ENCODE data around the gene PLSCR3.
A peak's percentile ranks its signal among the peaks of the same experiment; 100 is the strongest.

PLSCR3 gene

GRCh38 chr17:7394452-7395191 is at the start of gene PLSCR3:
TSS of gene PLSCR3 (minus strand) at chr17:7394525. CDS start at chr17:7394110, 415 bp downstream.
- DNase-seq: peak; percentile 56 to 71

DNA sequence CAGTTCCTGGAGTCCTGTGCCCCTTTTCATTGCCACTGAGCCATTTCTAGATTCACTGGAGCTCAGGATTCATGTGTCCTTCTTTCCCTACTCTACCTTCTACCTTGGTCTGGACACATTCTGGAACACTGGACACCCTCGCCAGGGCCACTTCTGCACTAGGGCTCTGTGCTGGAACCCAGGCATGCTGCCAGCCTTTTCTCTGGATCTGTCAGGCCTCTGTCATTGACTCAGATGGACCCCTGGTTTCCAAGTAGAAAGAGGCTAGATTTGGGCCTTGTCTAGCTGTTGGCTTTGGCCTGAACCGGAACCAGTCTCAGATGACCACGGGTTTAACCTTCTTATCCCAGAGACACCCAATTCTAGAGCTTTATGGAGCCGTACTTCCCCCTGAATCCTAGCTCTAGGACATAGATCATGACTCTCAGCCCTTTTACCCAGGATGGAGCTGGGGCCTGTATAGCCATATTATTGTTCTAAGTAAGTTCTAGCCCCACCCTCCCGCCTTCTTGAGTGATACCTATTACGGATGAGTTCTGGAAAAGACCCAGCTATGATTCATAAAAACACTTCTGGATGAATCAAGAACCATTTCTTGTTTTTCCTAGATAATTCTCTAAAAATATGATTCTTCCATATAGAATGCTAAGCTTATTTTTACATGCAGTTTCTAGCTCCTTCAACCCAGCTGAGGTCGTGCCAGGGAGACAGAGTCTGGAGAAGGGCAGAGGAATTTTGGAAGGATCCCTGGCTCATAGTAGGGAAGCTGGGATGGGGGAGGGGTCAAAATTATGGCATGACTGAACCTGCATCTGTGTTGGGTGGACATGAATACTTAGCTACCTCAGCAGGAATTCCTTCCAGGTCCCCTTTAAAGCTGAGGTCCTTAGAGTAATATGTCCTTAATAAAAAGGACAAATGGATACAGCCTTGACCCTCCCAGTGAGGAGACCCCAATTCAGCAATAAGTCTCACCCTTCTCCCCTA is 49.5 kb upstream of the PLSCR3 start:
- no peak for DNase-seq

DNA sequence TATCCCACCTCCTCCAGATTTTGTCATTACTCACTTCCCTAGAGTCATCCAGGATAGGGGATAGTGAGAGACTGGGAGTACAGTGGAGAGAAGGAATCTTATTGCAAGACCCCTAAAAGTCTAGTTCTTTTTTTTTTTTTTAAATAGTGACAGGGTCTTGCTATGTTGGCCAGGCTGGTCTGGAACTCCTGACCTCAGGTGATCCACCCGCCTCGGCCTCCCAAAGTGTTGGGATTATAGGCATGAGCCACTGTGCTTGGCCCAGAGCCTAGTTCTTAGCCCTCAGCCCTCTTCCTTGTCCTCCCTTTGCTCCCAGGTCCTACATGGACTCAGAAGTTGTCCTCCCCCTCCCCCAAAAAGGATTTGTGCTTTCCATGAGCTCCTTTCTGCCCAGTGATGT is 47.8 kb upstream of the PLSCR3 start:
- no peak for DNase-seq

DNA sequence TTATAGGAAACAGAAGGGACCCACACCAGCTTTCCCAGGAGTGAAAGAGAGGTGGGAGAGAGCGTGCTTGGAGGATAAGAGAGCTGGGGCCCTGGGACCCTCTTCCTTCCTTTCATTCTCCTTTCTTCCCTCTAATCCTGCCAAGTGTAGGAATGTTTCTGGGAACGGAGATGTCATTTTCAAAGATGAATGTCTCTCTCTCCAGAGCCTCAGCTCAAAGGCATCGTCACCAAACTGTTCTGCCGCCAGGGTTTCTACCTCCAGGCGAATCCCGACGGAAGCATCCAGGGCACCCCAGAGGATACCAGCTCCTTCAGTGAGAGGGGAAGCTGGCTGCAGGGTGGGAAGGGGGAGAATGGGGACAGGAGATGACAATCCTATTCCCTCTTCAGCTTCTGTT is 46.9 kb upstream of the PLSCR3 start:
- DNase-seq: no peak

GRCh38 chr17:7440834-7441195 is 46.5 kb upstream of the PLSCR3 start:
- DNase-seq: no peak

DNA sequence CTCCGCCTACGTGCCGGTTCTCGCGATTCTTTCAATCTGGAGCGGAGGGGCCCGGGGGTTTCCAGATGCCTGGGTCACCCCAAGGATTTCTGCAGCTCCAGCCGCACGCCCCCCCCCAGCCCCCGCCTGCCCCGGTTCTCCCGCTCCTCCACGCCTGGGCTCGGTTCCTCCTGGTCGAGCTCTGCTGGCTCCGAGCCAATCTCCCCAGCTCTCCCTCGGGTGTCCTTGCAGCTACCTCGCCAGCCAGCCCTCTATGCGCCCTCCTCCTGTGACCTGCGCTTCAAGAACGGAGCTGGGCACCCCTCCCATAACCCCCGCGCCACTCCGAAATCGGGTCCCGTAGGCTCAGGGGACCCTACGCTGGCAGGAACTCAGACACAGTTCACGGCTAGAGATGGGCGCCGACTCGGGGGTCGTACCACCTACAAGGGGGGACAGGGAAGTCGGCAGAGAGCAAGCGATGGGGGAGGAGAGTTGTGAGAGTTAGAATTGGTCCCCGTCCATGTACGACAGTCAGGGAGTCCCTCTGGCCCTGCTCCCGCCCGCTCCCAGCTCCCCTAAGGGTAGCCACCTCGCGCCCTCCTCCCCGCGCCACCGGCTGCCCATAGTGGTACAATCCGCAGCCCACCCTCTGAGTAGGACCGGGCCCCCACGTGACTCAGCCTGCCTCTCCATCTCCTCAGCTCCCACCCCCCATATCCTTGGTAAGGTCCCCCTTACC is 45.9 kb upstream of the PLSCR3 start:
- peak in 1 of 2 experiments; percentile 11 for DNase-seq

DNA sequence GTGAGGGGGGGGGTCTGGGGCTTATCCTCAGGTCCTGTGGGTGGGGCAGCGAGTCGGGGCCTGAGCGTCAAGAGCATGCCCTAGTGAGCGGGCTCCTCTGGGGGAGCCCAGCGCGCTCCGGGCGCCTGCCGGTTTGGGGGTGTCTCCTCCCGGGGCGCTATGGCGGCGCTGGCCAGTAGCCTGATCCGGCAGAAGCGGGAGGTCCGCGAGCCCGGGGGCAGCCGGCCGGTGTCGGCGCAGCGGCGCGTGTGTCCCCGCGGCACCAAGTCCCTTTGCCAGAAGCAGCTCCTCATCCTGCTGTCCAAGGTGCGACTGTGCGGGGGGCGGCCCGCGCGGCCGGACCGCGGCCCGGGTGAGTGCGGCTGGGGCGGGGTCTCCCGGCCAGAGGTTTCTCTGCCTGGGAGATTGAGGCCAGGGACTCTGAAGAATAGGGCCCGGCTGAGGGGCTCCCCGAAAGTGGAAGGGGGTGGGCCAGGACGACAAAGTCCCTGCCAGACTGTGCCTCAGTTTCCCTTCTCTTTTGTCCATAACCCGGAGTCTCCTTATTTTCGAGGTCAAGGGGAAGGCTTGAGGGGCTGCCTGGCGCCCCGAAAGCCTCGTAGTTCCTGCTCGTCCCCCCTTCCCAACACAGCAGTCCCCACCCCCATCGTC is 45.3 kb upstream of the PLSCR3 start, which contains the start of gene FGF11:
TSS of gene FGF11 (plus strand) at position 51 of the 651 bp plus-strand sequence. CDS start at position 160, 109 bp downstream.
- DNase-seq: no peak

- no peak for DNase-seq
These were observed 44.5 kb upstream of the PLSCR3 start for GRCh38 chr17:7438656-7439460.

DNA sequence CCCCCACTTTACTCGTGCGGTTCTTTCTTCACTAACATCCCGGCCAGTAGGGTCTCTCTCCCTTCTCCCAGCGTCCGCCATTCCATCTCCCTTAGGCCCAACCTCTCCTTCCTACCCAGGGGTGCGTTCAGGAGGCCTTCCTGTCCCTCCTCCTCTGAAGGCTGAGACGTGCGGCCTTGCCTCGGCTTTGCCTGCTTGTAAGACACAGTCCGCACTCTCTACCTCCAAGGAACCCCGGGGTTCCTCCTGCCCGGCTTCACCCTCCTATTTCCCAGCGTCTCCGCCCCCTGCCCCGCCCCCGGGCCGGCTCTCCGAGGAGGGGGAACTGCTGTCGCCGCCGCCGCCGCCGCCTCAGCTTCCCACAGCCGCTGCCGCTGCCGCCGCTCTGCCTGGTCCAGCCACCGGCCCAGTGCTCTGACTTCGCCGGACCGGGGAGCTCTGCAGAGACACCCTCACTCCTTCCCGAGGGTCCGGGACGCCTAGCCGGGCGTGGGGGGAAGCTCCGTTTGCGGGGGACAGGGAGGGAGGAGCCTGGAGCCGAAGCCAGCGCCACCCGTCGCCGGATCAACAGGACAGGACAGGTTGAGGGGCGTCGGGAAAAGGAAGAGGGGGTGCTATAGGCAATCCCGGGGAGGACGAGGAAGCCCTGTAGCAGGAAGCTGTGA is 43.8 kb upstream of the PLSCR3 start:
- no peak for DNase-seq

DNA sequence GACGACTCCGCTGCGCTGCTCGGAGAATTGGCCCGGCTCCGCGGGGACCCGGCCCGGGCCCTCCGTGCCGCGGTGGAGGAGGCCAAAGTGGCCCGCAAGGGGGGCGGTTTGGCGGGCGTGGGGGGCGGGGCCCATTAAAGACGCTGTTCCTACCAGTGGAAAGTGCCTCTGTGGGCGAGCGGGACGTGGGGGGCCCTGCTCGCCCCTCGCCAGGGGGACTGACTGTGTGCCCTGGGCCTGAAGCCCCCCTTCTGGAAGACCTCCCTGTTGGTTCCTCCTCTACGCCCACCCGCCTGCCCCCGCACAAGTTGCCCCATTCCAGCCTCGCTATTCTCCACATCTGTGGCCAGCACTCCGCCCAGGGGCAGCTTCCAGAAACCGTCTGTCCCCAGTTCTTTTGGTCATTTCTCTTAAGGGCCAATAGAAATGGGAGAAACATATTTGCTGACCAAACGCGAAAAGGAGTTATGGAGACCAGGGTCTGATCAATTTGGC is 43.1 kb upstream of the PLSCR3 start:
- no peak for DNase-seq

DNA sequence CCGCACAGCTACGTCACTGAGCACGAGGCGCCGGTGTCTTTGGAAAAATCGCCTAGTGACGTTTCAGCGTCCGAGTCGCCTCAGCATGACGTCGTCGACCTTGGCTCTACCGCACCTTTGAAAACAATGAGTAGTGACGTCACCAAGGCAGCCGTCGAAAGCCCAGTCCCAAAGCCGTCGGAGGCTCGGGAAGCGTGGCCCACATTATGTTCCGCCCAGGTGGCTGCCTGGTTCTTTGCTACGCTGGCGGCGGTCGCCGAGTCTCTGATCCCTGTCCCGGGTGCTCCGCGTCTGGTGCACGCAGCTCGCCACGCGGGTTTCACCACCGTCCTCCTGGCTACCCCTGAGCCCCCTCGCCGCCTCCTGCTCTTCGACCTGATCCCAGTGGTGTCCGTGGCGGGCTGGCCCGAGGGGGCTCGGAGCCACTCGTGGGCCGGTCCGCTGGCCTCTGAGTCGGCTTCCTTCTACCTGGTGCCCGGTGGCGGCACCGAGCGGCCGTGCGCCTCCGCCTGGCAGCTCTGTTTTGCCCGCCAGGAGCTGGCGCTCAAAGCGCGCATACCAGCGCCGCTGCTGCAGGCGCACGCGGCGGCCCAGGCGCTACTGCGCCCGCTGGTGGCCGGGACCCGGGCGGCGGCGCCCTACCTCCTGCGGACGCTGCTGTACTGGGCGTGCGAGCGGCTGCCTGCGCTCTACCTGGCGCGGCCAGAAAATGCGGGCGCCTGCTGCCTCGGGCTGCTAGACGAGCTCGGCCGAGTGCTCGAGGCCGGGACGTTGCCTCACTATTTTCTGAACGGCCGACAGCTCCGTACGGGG is 42.4 kb upstream of the PLSCR3 start:
- peak; percentile 57 to 79 for DNase-seq

DNA sequence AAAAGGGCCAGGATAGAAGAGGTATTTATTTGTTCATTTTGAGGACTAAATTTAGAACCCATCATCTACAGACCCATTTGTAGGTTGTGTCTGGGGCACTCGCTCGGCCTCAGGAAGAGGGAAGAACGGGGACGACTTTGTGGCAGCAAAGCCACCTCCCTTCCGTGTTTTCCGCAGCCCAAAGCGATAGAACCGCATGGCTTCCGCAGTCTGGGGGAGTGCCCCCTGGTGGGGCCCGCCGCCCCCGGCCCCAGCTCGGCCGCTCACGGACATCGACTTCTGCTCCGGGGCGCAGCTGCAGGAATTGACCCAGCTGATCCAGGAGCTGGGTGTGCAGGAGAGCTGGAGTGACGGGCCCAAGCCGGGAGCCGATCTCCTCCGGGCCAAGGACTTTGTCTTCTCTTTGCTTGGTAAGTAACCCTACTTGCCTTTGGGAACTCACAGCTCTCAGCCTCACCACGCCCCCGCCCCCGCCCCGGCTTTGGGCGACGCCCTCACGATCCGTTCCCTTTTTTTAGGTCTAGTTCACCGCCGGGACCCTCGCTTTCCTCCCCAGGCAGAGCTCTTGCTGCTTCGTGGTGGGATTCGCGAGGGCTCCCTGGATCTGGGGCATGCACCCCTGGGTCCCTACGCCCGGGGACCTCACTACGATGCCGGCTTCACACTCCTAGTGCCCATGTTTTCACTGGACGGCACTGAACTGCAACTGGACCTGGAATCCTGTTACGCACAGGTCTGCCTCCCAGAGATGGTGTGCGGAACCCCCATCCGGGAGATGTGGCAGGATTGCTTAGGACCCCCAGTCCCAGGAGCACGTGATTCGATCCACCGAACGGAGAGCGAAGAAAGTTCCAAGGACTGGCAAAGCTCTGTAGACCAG is 41.6 kb upstream of the PLSCR3 start:
- peak in 1 of 2 experiments; percentile 5 for DNase-seq

DNA sequence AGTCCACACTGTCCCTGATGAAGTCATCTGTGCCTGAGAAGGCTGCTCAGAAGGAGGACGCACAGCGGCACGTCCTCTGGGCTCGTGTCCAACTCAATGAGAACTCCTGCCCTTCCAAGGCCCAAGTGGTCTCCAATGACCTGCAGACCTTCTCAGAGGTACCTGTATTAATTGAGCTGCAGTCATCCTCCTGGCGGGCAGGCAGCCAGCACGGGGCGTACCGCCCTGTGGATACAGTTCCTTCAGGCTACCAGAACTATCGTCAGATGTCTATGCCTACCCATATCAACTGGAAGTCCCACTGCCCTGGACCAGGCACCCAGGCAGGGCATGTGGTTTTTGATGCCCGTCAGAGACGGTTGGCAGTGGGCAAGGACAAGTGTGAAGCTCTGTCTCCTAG is 38.0 kb upstream of the PLSCR3 start:
- no peak for DNase-seq

GRCh38 chr17:7431231-7431630 is 36.9 kb upstream of the PLSCR3 start:
- no peak for DNase-seq

DNA sequence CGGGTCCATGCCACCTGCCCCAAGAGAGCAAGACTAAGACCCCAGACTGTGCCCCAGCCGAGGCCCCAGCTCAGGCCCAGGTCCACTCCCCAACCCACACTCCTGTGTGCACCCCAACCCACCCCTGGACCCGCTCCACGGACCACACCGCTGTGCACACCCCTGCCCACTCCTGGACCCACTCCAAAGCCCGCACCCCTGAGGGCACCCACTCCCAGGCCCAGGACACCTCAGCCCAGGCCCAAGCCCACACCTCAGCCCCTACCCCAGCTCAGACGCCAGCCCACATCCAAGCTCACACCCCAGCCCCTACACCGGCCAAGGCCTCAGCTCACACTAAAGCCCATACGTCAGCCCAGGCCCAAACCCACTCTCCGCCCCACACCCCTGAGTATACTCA is 35.4 kb upstream of the PLSCR3 start:
- no peak for DNase-seq

- DNase-seq: no peak
These were observed 34.2 kb upstream of the PLSCR3 start, which contains the start of gene SPEM3 for GRCh38 chr17:7428557-7428956. TSS of gene SPEM3 (plus strand) at chr17:7428857. CDS start at chr17:7428903, 46 bp downstream.

DNA sequence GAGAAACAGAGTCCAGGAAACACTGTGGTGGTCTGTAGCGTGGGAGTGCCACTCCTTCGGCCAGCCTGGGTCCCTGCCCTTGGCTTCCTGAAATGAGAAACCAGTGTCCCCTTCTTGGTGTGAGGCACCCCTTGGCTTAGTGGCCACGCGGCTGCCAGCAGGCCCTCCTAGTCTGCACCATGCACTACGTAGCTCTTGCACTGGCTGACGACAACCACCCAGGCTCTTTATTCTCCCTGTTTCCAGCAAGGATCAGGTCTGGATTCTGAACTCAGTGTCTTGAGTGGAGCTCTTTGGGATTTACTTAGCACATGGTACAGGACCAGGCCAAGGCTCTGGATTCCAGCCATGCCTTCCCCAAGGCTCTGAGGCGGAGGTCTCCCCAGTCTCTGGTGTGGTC is 33.2 kb upstream of the PLSCR3 start:
- DNase-seq: no peak

DNA sequence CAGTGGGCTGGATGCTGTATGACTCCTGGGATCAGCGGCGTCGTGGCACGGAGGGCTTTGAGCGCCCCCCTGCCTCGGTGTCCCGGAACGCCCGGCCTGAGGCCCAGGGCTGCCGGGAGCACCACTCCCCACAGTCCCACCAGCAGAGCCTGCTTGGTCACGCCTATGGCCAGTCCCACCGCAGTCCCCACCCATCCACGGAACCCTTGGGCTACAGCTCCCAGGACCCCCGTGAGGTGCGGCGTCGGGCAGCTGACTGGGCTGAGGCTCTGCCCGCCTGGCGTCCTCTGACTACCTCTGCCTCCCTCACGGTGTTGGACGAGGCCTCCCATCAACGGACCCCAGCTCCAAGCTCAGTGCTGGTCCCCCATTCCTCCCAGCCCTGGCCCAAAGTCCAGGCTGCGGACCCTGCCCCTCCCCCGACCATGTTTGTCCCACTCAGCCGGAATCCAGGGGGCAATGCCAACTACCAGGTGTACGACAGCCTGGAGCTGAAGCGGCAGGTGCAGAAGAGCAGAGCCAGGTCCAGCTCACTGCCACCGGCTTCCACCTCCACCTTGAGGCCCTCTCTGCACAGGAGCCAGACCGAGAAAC is 32.7 kb upstream of the PLSCR3 start:
- no peak for DNase-seq
